Stimulated activated CD8-positive, alpha-beta memory T cell treated with anti-CD3 and anti-CD28 coated beads, Interleukin-7, amount 100 ng/mL, for 24 hours (primary cell): ENCODE measurements around the gene IFI44.

Source experiments
- DNase-seq: peaks from one replicate; pipeline ENCODE4 v3.0.0-alpha.2; 2020; ENCODE audit warnings: low read depth

IFI44 gene, protein sequence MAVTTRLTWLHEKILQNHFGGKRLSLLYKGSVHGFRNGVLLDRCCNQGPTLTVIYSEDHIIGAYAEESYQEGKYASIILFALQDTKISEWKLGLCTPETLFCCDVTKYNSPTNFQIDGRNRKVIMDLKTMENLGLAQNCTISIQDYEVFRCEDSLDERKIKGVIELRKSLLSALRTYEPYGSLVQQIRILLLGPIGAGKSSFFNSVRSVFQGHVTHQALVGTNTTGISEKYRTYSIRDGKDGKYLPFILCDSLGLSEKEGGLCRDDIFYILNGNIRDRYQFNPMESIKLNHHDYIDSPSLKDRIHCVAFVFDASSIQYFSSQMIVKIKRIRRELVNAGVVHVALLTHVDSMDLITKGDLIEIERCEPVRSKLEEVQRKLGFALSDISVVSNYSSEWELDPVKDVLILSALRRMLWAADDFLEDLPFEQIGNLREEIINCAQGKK

DNA sequence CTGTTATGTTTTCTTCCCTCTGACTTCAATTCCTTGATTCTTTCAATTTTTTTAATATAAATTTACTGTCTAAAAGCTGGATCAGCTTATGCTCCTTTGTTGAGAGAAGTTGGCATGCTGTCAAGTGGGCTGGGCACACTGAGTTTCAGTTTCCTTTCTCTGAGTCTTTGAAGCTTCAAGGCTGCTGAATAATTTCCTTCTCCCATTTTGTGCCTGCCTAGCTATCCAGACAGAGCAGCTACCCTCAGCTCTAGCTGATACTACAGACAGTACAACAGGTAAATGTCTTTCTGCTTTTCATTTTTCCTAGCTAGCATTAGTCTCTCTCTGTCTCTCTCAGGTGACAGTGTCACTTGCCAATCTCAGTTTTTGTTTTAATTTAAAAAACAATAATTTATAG is at the start of gene IFI44:
IFI44 (plus strand) TSS at position 204 of the 400 bp plus-strand sequence. CDS start 365 bp downstream, outside the sequence.
- DNase-seq = peak; percentile 21

DNA sequence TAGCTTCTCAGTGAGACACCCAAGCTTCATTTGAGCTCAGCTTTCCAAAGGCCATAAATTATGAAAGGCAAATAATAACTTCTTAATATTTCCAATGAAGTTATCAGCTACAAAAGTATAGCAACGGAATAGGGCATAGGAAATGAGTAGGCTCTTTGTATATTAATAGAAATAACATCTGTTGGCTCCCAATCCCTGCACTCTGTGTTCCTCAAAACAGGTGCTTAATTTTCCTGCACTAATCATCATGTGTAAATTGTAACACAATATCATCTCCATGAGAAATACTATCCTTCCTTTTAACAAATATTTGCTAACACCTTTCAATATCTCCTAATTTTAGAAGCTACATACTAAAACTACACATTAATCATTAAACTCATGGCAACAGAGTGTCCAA is 48.6 kb upstream of the IFI44 start:
- DNase-seq = no peak

DNA sequence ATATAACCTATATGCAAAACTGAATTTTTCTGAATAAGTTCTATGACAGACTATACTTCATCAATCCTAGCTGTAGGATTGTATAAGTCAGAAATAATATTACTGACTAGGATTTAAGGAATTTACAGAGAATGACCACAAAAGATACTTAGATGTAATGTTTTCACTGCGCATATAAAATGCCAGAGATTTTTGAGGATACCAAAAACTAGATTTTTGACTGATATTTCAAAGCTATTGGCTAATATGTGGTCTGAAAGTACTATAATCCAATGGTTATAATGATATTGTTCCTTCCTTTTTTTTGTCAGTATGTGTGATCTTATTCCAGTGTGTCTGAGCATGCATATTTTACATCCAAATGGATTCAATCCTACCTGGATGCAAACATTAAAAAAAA is 46.4 kb upstream of the IFI44 start:
- DNase-seq = no peak

DNA sequence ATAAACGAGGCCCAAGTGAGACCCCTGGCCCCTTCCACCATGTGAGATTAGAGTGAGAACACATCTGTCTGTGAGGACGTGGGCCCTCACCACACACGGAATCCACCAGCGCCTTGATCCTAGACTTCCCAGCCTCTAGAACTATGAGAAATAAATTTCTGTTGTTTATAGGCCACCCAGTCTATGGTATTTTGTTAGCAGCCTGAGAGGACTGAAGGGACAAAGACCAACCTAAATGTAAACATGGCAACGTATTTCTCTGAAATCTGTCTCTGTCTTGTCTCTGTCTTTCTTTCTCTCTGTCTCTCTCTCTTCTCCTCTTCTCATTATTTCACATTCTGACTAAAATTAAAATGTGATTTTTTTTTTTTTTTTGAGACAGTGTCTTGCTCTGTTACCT is 45.0 kb upstream of the IFI44 start:
- no peak for DNase-seq

DNA sequence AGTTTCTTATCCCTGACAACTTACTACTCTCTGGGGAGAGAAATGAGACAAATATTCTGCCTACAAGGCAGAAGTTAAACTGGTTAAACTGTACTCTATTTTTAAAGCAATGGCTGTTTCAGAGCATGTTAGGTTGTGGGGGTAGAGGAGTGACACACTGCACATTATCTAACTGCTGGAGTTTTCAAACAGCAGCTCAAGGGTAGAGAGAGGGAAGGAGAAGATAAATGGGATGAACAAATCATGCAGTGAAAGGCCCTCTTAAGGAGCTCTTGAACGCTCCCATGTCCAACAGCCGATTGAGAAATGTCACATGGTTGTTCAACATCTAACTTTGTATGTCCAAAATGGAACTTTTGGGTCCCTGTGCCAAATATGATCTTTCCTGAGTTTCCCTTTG is 43.4 kb upstream of the IFI44 start:
- DNase-seq = no peak

DNA sequence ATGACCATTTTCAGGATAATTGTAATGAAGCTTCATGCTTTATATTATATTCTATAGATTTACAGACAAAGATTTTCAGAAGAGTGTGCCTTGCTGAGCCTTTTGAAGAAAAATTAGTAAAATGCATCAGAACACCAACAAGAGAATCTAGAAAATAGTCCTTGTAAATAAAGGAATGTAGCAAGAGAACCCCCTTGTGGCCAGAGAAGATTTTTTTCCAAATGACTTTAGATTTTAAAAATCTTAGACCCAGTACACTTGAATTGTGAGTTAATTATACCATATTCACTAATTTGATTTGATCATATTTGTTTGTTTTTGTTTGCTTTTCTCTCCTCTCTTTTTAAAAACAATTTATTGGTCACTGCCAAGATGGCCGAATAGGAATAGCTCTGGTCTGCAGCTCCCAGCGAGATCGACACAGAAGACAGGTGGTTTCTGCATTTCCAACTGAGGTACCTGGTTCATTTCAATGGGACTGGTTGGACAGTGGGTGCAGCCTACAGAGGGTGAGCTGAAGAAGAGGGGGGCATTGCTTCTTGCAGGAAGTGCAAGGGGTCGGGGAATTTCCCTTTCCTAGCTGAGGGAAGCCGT is 42.2 kb upstream of the IFI44 start:
- DNase-seq = no peak

DNA sequence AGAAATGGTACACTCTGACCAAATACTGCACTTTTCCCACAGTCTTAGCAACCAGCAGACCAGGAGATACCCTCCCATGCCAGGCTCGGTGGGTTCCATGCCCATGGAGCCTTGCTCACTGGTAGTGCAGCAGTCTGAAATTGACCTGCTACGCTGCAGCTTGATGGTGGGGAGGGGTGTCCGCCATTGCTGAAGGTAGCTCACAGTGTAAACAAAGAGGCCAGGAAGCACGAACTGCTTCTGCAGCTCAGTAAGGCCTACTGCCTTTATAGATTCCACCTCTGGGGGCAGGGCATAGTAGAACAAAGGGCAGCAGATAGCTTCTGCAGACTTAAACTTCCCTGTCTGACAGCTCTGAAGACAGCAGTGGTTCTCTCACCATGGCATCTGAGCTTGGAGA is 41.7 kb upstream of the IFI44 start:
- no peak for DNase-seq

DNA sequence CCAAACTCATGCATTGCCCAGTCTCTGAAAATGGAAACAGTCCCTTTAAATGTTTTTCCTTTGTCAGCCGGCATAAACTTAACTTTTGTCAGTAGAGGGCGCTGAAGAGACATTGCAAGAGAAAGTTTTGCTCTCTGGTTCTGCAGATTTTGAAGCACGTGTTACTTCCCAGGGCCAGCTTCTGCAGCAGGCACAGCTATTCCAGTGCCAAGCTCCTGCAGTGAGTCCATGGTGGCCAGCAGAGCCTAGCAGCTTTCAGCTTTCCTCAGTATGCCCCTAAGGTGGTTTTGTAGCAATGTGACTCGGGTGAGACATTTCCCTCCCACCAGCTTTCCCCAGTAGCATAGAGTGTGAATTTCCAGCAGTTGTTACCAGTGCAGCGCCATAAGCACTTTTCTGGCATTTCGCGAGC is 32.0 kb upstream of the IFI44 start:
- DNase-seq = peak; percentile 6

DNA sequence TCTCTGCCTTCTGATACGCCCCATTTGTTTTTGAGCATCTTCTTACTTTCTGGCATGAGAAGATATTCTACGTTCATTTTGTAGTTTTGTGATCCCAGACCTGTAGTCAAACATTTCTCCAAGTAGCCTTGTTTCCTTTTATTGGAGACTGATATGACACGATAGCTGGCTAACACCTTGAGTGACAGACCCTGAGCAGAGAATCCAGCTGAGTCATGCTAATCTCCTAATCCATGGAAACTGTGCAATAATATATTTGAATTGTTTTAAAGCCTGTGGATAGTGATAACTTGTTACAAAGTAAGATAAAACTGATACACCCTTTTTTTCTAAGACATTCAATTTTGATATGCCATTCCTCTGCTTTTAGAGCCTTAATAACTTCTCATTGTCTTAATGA is 30.6 kb upstream of the IFI44 start:
- no peak for DNase-seq

DNA sequence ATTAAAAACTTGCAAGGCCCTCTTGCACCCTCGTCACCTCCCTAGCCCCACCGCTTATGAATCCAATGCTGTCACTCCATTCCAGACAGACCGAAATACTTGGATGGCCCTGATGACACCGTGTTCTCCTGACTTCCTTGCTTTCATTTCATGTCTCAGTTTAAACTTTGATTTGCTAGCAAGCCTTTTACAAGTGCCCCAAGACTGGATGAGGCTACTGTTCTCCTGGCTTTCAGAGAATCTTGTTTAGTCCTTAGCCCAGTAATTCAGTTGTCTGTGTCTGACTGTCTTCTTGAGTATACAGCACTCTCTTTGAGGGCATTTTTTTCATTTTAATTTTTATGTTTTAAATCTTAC is 30.2 kb upstream of the IFI44 start:
- no peak for DNase-seq

DNA sequence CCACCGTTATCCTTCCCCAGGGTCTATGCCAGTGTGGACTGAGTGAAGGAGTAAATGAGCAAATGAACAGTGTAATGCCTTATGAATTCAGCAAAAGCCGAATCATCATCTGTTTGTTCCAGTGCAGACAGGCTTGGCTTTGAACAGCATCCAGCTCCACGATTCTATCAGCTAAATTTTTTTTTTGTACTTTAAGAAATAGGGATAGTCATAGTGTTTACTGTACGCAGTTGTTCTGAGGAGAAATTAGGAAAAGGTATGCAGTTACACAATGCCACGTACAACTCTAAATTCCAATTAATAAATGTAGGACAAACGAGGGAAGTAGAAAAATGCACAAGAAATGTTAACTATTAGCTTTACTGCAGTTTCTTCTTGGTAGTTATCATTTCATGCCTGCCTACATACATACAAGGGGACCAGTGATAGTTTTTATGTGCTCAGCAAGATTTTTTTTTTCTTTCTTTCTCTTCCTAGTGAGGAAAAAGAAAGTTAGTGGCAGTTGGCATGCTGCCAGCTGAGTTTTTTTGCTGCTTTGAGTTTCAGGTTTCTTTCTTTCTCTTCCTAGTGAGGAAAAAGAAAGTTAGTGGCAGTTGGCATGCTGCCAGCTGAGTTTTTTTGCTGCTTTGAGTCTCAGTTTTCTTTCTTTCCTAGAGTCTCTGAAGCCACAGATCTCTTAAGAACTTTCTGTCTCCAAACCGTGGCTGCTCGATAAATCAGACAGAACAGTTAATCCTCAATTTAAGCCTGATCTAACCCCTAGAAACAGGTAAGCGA is 29.6 kb upstream of the IFI44 start, which contains the start of gene IFI44L:
IFI44L (plus strand) TSS at position 646 of the 777 bp plus-strand sequence. CDS start 7,468 bp downstream, outside the sequence.
- peak; percentile 18 for DNase-seq

DNA sequence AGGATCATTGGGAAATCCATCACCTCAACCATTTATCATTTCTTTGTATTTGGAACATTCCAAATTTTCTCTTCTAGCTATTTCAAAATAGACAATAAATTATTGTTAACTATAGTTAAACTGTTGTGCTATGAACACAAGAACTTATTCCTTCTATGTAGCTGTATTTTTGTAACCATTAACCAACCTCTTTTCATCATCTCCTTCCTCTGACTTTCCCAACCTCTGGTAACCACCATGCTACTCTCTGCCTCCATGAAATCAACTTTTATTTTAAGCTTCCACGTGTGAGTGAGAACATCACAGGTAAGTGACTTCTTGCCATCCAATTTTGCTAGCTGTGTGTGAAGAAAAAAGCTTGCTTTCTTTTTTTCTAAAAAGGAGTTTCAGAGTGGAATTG is 29.0 kb upstream of the IFI44 start:
- DNase-seq = no peak

DNA sequence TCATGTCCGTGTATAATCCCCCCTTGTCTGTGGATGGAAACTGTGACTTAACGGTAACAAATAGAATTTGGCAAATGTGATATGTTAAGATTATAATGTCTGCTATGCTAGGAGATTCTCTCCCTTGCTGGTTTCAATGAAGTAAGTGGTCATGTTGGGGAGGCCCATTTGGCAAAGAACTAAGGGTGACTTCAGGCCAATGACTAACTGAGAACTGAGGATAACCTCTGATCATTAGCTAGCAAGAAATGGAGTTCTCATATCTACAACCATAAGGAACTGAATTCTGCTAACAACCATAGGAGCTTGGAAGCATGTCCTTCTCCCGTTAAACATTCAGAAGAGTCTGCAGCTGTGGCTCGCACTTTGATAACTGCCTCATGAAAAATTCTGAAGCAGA is 27.1 kb upstream of the IFI44 start:
- no peak for DNase-seq

DNA sequence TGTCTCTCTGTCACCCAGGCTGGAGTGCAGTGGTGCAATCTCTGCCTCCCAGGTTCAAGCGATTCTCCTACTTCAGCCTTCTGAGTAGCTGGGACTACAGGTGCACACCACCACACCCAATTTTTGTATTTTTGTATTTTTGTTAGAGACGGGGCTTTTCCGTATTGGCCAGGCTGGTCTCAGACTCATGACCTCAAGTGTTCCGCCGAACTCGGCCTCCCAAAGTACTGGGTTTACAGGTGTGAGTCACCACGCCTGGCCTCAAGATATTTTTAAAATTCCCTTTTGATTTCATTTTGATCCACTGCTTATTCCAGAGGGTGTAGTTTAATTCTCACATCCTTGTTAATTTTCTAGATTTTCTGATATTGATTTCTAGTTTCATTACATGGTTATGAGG is 25.6 kb upstream of the IFI44 start:
- no peak for DNase-seq

DNA sequence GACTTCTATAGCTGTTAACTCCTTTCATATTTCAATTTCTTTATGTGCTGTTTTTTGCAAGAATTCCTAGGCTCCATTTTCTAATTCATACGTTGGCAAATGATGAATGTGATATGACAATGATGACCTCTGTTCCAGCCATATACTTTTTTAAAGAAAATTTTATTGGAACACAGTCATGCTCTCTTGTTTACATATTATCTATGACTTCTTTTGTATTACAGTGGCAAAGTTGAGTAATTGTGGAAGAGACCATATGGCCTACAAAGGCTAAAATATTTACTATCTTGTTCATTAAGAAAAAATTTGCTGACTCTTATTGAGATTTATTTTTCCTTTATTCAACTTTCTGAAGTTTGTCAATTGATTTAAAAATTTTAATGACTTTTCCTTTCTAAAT is 22.3 kb upstream of the IFI44 start:
- no peak for DNase-seq

DNA sequence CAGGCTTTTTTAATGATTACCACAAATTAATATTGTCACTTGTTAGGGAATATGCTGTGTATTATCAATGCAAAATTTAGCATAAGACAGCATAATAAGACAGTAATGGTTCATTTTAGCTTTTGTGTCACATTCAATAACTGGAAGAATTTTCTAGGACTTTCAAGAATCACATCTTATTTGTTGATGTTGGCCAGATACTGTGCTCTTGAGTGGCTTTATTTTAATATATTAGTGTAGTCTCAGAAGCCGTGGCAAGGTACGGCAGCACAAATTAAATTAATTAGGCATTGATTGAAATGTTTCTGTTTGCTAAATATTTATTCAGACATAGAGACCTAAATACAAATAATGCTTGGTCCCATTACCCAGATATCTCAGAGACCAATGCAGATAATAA is 19.0 kb upstream of the IFI44 start:
- no peak for DNase-seq

DNA sequence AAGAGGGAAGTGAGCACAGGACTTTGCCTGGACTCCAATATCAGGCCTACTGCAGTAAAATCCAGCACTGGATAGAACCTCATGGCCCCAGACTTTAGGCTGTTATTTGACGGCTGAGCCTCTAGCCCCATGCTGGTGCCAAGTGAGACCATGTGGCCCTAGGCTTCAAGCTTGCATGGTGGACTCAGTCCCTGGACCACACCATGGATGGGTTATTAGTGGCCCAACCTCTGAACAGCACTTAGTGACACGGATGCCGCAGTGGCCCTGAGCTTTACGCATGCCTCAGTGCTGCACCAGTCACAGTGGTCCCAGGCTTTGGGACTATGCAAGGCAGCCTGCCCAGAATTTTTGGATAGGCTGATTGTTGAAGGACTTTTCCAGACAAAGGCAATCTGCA is 16.4 kb upstream of the IFI44 start:
- no peak for DNase-seq

DNA sequence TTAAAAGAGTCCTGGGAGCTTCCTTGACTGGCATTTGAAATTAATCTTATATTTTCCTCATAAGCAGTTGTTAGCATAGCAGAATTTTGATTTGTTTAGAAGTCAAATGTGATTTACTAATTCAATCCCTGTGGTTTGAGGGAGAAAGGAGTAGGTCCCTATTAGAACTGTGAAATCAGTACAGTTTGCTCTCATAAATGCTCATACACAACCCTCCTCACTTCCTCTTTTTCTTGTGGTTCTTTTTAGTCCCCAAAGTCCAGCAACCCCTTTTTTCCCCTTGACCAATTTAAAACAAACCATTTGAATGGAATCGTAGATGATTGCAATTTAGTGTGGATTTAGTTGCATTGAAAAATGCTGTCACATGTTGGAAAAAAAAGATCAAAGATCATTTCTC is 9.2 kb upstream of the IFI44 start:
- no peak for DNase-seq

DNA sequence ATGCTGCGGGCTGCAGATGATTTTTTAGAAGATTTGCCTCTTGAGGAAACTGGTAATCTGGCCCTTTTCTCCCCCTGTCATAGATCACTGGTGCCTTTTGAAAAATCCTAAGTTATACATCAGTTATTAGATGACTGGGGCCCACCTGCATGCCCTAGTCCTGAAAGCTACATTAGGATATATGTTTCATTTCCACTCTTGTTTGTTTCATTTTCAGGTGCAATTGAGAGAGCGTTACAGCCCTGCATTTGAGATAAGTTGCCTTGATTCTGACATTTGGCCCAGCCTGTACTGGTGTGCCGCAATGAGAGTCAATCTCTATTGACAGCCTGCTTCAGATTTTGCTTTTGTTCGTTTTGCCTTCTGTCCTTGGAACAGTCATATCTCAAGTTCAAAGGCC is 8.1 kb upstream of the IFI44 start:
- DNase-seq = no peak

DNA sequence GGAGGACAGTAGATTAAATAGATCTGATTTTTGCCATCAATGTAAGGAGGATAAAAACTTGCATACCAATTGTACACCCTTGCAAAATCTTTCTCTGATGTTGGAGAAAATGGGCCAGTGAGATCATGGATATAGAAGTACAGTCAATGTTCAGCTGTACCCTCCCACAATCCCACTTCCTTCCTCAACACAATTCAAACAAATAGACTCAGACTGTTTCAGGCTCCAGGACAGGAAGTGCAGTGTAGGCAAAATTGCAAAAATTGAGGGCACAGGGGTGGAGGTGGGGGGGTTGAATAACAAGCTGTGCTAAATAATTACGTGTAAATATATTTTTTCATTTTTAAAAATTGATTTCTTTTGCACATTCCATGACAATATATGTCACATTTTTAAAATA is 3.9 kb upstream of the IFI44 start:
- no peak for DNase-seq

DNA sequence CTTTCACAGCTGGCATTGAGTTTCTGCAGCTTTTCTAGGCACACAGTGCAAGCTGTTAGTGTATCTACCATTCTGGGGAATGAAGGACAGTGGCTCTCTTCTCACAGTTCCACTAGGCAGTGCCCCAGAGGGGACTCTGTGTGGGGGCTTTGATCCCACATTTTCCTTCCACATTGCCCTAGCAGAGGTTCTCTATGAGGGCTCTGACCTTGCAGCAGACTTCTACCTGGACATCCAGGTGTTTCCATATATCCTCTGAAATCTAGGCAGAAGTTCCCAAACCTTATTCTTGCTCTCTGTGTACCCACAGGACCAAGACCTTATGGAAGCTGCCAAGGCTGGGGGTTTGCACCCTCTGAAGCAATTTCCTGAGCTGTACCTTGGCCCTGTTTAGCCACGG is 2.4 kb upstream of the IFI44 start:
- no peak for DNase-seq

DNA sequence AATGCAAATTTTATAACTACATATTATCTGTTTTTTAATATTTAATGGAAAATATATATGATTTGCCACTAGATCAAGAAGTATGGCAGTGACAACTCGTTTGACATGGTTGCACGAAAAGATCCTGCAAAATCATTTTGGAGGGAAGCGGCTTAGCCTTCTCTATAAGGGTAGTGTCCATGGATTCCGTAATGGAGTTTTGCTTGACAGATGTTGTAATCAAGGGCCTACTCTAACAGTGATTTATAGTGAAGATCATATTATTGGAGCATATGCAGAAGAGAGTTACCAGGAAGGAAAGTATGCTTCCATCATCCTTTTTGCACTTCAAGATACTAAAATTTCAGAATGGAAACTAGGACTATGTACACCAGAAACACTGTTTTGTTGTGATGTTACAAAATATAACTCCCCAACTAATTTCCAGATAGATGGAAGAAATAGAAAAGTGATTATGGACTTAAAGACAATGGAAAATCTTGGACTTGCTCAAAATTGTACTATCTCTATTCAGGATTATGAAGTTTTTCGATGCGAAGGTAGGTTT is 556 bp downstream of the IFI44 start:
- DNase-seq = no peak

DNA sequence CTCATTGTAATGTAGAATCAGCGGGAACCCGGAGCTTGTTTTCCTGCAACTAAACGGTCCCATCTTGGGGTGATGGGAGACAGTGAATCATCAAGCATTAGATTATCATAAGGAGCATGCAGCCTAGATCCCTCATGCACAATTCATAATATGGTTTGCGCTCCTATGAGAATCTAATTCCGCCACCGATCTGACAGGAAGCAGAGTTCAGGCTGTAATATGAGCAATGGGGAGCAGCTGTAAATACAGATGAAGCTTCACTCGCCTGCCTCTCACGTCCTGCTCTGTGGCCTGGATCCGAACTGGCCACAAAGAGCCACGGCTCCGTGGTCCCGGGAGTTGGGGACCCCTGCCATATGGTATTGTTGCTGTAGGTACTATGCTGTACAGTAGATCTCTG is 1.6 kb downstream of the IFI44 start:
- DNase-seq = no peak
